ENCODE results near the gene HTR1D.

HTR1D gene

GRCh38 chr1:23185381-23185780, 31.9 kb downstream of the HTR1D start:
- DNase-seq = no peak

GRCh38 chr1:23184212-23184934, 32.9 kb downstream of the HTR1D start:
- peak in 19 of 56 donors; percentile 2 to 42 (median 13) for DNase-seq

- no peak for DNase-seq
These were observed 37.4 kb downstream of the HTR1D start for GRCh38 chr1:23179862-23180261.

GRCh38 chr1:23178950-23179349, 38.4 kb downstream of the HTR1D start:
- DNase-seq = no peak

GRCh38 chr1:23178414-23178813, 38.9 kb downstream of the HTR1D start:
- no peak for DNase-seq

GRCh38 chr1:23177438-23178380, 39.6 kb downstream of the HTR1D start:
- peak in 50 of 56 donors; percentile 8 to 80 (median 54) for DNase-seq

- no peak for DNase-seq
These were observed 40.3 kb downstream of the HTR1D start for GRCh38 chr1:23177031-23177430.

- DNase-seq = no peak
These were observed 42.7 kb downstream of the HTR1D start for GRCh38 chr1:23174426-23175110.

GRCh38 chr1:23171181-23171755, 46.0 kb downstream of the HTR1D start:
- DNase-seq = no peak

- DNase-seq = peak in 21 of 56 donors; percentile 1 to 23 (median 10)
These were observed 47.5 kb downstream of the HTR1D start for GRCh38 chr1:23169727-23170335.

GRCh38 chr1:23169195-23169575, 48.1 kb downstream of the HTR1D start:
- DNase-seq = no peak

GRCh38 chr1:23168445-23169194, 48.7 kb downstream of the HTR1D start, which contains the start of gene LUZP1:
LUZP1 (minus strand) TSS chr1:23168856.
- DNase-seq = peak in 55 of 56 donors; percentile 31 to 96 (median 83)

- peak in 10 of 56 donors; percentile 7 to 45 (median 27) for DNase-seq
These were observed 49.2 kb downstream of the HTR1D start for GRCh38 chr1:23168079-23168444.

GRCh38 chr1:23167353-23168078, 49.8 kb downstream of the HTR1D start:
- peak in 40 of 56 donors; percentile 3 to 64 (median 33) for DNase-seq

- no peak for DNase-seq
These were observed 50.4 kb downstream of the HTR1D start for GRCh38 chr1:23166854-23167253.

GRCh38 chr1:23163395-23163794, 53.9 kb downstream of the HTR1D start:
- no peak for DNase-seq

- no peak for DNase-seq
These were observed 57.1 kb downstream of the HTR1D start for GRCh38 chr1:23159963-23160877.

- DNase-seq = no peak
These were observed 60.4 kb downstream of the HTR1D start for GRCh38 chr1:23156940-23157339.

All from nucleus accumbens (tissue), 56 donors.